ENCODE measurements around the gene PTPRC.

Gene PTPRC

GRCh38 chr1:198620218-198620617, 18.6 kb upstream of the PTPRC start:
- no peak for DNase-seq (ENCODE audit: low read depth)

GRCh38 chr1:198620951-198621824, 17.7 kb upstream of the PTPRC start:
- no peak for DNase-seq (ENCODE audit: low read depth)

GRCh38 chr1:198622001-198622400, 16.8 kb upstream of the PTPRC start:
- no peak for DNase-seq (ENCODE audit: low read depth)

- DNase-seq (ENCODE audit: low read depth), result peak; percentile 60
Observed at GRCh38 chr1:198623752-198624647, 14.8 kb upstream of the PTPRC start.

GRCh38 chr1:198624648-198624980, 14.2 kb upstream of the PTPRC start:
- no peak for DNase-seq (ENCODE audit: low read depth)

- no peak for DNase-seq (ENCODE audit: low read depth)
Observed at GRCh38 chr1:198627436-198628066, 11.3 kb upstream of the PTPRC start.

GRCh38 chr1:198628067-198628455, 10.8 kb upstream of the PTPRC start:
- DNase-seq (ENCODE audit: low read depth), result no peak

- DNase-seq (ENCODE audit: low read depth), result no peak
Observed at GRCh38 chr1:198629610-198630009, 9.2 kb upstream of the PTPRC start.

- DNase-seq (ENCODE audit: low read depth), result no peak
Observed at GRCh38 chr1:198630863-198631262, 8.0 kb upstream of the PTPRC start.

GRCh38 chr1:198631292-198631691, 7.5 kb upstream of the PTPRC start:
- DNase-seq (ENCODE audit: low read depth), result no peak

GRCh38 chr1:198632007-198632406, 6.8 kb upstream of the PTPRC start:
- DNase-seq (ENCODE audit: low read depth), result no peak

GRCh38 chr1:198633675-198634121, 5.1 kb upstream of the PTPRC start:
- no peak for DNase-seq (ENCODE audit: low read depth)

GRCh38 chr1:198635964-198636363, 2.9 kb upstream of the PTPRC start:
- no peak for DNase-seq (ENCODE audit: low read depth)

- DNase-seq (ENCODE audit: low read depth), result no peak
Observed at GRCh38 chr1:198636391-198636790, 2.4 kb upstream of the PTPRC start.

- DNase-seq (ENCODE audit: low read depth), result no peak
Observed at GRCh38 chr1:198637157-198637556, 1.7 kb upstream of the PTPRC start.

GRCh38 chr1:198637916-198638437, 863 bp upstream of the PTPRC start:
- DNase-seq (ENCODE audit: low read depth), result no peak

- DNase-seq (ENCODE audit: low read depth), result no peak
Observed at GRCh38 chr1:198638441-198638840, 399 bp upstream of the PTPRC start.

- no peak for DNase-seq (ENCODE audit: low read depth)
Observed at GRCh38 chr1:198639671-198640143, 867 bp downstream of the PTPRC start.

- DNase-seq (ENCODE audit: low read depth), result no peak
Observed at GRCh38 chr1:198640174-198640573, 1.3 kb downstream of the PTPRC start.

- DNase-seq (ENCODE audit: low read depth), result no peak
Observed at GRCh38 chr1:198641501-198641900, 2.7 kb downstream of the PTPRC start.

GRCh38 chr1:198641966-198642668, 3.3 kb downstream of the PTPRC start:
- no peak for DNase-seq (ENCODE audit: low read depth)

- no peak for DNase-seq (ENCODE audit: low read depth)
Observed at GRCh38 chr1:198642983-198643382, 4.1 kb downstream of the PTPRC start.
